NT2/D1 (cell line): ENCODE data around the gene SBDS.
"Not testable (repeated sequence)": the region's sequence is repeated elsewhere in the genome, so short reads cannot be mapped to it uniquely, and the experiment has no call there.

Experiments
- DNase-seq: peaks from one replicate; pipeline ENCODE4 v3.0.0-alpha.2; 2011; ENCODE audit warnings: low read depth, low spot score
- H3K27me3 ChIP-seq: 2 replicates; pipeline ENCODE4 v1.6.0; 2011; ENCODE audit warnings: mild to moderate bottlenecking; ENCODE audit not compliant: insufficient read length, insufficient read depth
- H3K36me3 ChIP-seq: 2 replicates; pipeline ENCODE4 v1.6.1; 2011; ENCODE audit warnings: mild to moderate bottlenecking, low read length, mixed read lengths; ENCODE audit not compliant: insufficient read depth, insufficient read length
- H3K4me1 ChIP-seq: 2 replicates; pipeline ENCODE4 v1.5.1; 2011; ENCODE audit not compliant: insufficient read depth, insufficient read length
- H3K4me3 ChIP-seq: 2 replicates; pipeline ENCODE4 v1.5.1; 2011; ENCODE audit warnings: low read depth; ENCODE audit not compliant: insufficient read length
- H3K9ac ChIP-seq: 2 replicates; pipeline ENCODE4 v1.6.0; 2011; ENCODE audit warnings: low read depth; ENCODE audit not compliant: insufficient read length
- H3K9me3 ChIP-seq: 2 replicates; pipeline ENCODE4 v1.5.1; 2011; ENCODE audit warnings: mild to moderate bottlenecking, low read length; ENCODE audit not compliant: insufficient read depth
- SUZ12 ChIP-seq: IDR thresholded peaks from 2 replicates; pipeline ENCODE4 v1.6.1; 2011; ENCODE audit not compliant: insufficient read length, insufficient read depth; ENCODE audit errors: extremely low read depth
- YY1 ChIP-seq: IDR thresholded peaks from 2 replicates; pipeline ENCODE4 v1.6.1; 2011; ENCODE audit not compliant: insufficient read length, insufficient read depth
- ZNF274 ChIP-seq: IDR thresholded peaks from 2 replicates; pipeline ENCODE4 v1.6.1; 2011; ENCODE audit warnings: mild to moderate bottlenecking, low read depth, low read length

SBDS gene

GRCh38 chr7:67006965-67007364 lies 11.6 kb upstream of the SBDS start:
- TF ChIP-seq YY1 (no peak), ZNF274 (no peak), SUZ12 (no peak)
- no peaks in the 10 kb centered on the region for H3K27me3 ChIP-seq
- H3K36me3 ChIP-seq: peaks cover 45% of the 10 kb centered on the region
- no peak overlapping the region for H3K9ac ChIP-seq
- H3K9me3 ChIP-seq: no peaks in the 10 kb centered on the region
- no peak for DNase-seq
- H3K4me1 ChIP-seq: no peaks in the 10 kb centered on the region
- no peak overlapping the region for H3K4me3 ChIP-seq

GRCh38 chr7:67004145-67004544 lies 8.8 kb upstream of the SBDS start:
- not testable (repeated sequence) for DNase-seq, H3K4me1 ChIP-seq, H3K9me3 ChIP-seq, H3K4me3 ChIP-seq, H3K27me3 ChIP-seq, H3K9ac ChIP-seq
- peaks cover 24% of the 10 kb centered on the region for H3K36me3 ChIP-seq

- not testable (repeated sequence) for DNase-seq, H3K36me3 ChIP-seq, H3K9me3 ChIP-seq, H3K27me3 ChIP-seq, H3K4me1 ChIP-seq, H3K4me3 ChIP-seq, H3K9ac ChIP-seq
These were observed 5.3 kb upstream of the SBDS start for GRCh38 chr7:67000601-67001258.

GRCh38 chr7:66996444-66997191 lies 1.2 kb upstream of the SBDS start, which contains the start of gene TYW1:
TYW1 (plus strand) TSS chr7:66996833; CDS start chr7:66996979, 146 bp downstream.
- not testable (repeated sequence) for H3K27me3 ChIP-seq, H3K4me1 ChIP-seq, H3K9me3 ChIP-seq
- DNase-seq: peak; percentile 97
- Histone ChIP-seq H3K4me3 (peak within 1 kb of the TSS; percentile 83), H3K9ac (peak within 1 kb of the TSS; percentile 90), H3K36me3 (peaks cover 29% of the 10 kb centered on the region)
- peak; percentile 87 for TF ChIP-seq YY1

GRCh38 chr7:66994691-66995049 lies 716 bp downstream of the SBDS start:
- not testable (repeated sequence) for DNase-seq

GRCh38 chr7:66994051-66994450 lies 1.3 kb downstream of the SBDS start:
- not testable (repeated sequence) for H3K4me1 ChIP-seq, H3K9ac ChIP-seq, H3K9me3 ChIP-seq, DNase-seq, H3K27me3 ChIP-seq
- Histone ChIP-seq H3K36me3 (peaks cover 31% of the 10 kb centered on the region), H3K4me3 (peak overlapping the region; percentile 83)

More at GRCh38 chr7:66994691-66995049, 716 bp downstream of the SBDS start:
- not testable (repeated sequence) for H3K27me3 ChIP-seq, H3K4me1 ChIP-seq, H3K9me3 ChIP-seq
- H3K4me3 ChIP-seq: peak overlapping the region; percentile 83
- peaks cover 31% of the 10 kb centered on the region for H3K36me3 ChIP-seq
- H3K9ac ChIP-seq: peak overlapping the region; percentile 90

- H3K4me3 ChIP-seq, H3K9ac ChIP-seq, DNase-seq, H3K27me3 ChIP-seq, H3K4me1 ChIP-seq, H3K9me3 ChIP-seq: not testable (repeated sequence)
- H3K36me3 ChIP-seq: peaks cover 38% of the 10 kb centered on the region
These were observed 5.8 kb downstream of the SBDS start for GRCh38 chr7:66989552-66989951.

GRCh38 chr7:66980336-66980735 lies 15.1 kb downstream of the SBDS start:
- not testable (repeated sequence) for H3K27me3 ChIP-seq, H3K9me3 ChIP-seq, H3K4me1 ChIP-seq, H3K4me3 ChIP-seq, DNase-seq, H3K36me3 ChIP-seq, H3K9ac ChIP-seq

- not testable (repeated sequence) for H3K9ac ChIP-seq, H3K27me3 ChIP-seq, DNase-seq, H3K9me3 ChIP-seq, H3K4me1 ChIP-seq, H3K36me3 ChIP-seq, H3K4me3 ChIP-seq
These were observed 16.4 kb downstream of the SBDS start for GRCh38 chr7:66979013-66979412.

GRCh38 chr7:66978312-66978711 lies 17.1 kb downstream of the SBDS start:
- not testable (repeated sequence) for H3K36me3 ChIP-seq, H3K9me3 ChIP-seq

More at GRCh38 chr7:66978312-66978711, 17.1 kb downstream of the SBDS start:
- H3K27me3 ChIP-seq, DNase-seq, H3K4me1 ChIP-seq, H3K4me3 ChIP-seq, H3K9ac ChIP-seq: not testable (repeated sequence)
